Measurements from ENCODE around the gene TCF3. TPM values are rescaled to one million over a fixed set of nuclear protein-coding genes. Genes with fewer than 3 reads are reported as not detected.

The TCF3 gene
- total RNA-seq, 1 donor from 2014 or later: 43.2 TPM

- intact Hi-C loops (cut with DNase I): no loop called here
- DNase-seq (no peak), ATAC-seq (no peak)
- Histone ChIP-seq H3K27ac (no peak overlapping the region), H3K4me1 (no peaks in the 10 kb centered on the region), H3K36me3 (peaks cover 35% of the 10 kb centered on the region), H3K4me3 (no peak overlapping the region), H3K9me3 (no peaks in the 10 kb centered on the region), H3K27me3 (no peaks in the 10 kb centered on the region)
- TF ChIP-seq CTCF (IDR thresholded peaks at IDR 0.05): no peak
Observed at GRCh38 chr19:1613808-1614570, 38.4 kb downstream of the TCF3 start.

GRCh38 chr19:1613146-1613545 lies 39.3 kb downstream of the TCF3 start:
- TF ChIP-seq CTCF (IDR thresholded peaks at IDR 0.05): no peak
- Histone ChIP-seq H3K27me3 (no peaks in the 10 kb centered on the region), H3K4me1 (no peaks in the 10 kb centered on the region), H3K27ac (no peak overlapping the region), H3K9me3 (no peaks in the 10 kb centered on the region), H3K36me3 (peaks cover 29% of the 10 kb centered on the region), H3K4me3 (no peak overlapping the region)
- DNase-seq (no peak), ATAC-seq (no peak)
- intact Hi-C loops (cut with DNase I): no loop called here

- no peak for DNase-seq
- TF ChIP-seq CTCF (IDR thresholded peaks at IDR 0.05): no peak
- Histone ChIP-seq H3K9me3 (no peaks in the 10 kb centered on the region), H3K4me1 (no peaks in the 10 kb centered on the region), H3K27me3 (no peaks in the 10 kb centered on the region), H3K36me3 (peaks cover 24% of the 10 kb centered on the region), H3K4me3 (no peak overlapping the region), H3K27ac (no peak overlapping the region)
- no peak for ATAC-seq
- intact Hi-C loops (cut with DNase I): no loop called here
Observed at GRCh38 chr19:1612114-1613086, 40.0 kb downstream of the TCF3 start.

- DNase-seq (no peak), ATAC-seq (no peak)
- Histone ChIP-seq H3K27me3 (no peaks in the 10 kb centered on the region), H3K4me1 (peaks cover 4% of the 10 kb centered on the region), H3K9me3 (no peaks in the 10 kb centered on the region), H3K4me3 (no peak overlapping the region), H3K36me3 (peaks cover 24% of the 10 kb centered on the region), H3K27ac (no peak overlapping the region)
- no peak for TF ChIP-seq CTCF (IDR thresholded peaks at IDR 0.05)
- intact Hi-C loops (cut with DNase I): no loop called here
Observed at GRCh38 chr19:1611353-1611752, 41.1 kb downstream of the TCF3 start.

- peaks cover 8% of the 10 kb centered on the region for H3K4me1 ChIP-seq
- DNase-seq: no peak
- H3K4me3 ChIP-seq: no peak overlapping the region
- H3K27ac ChIP-seq: no peak overlapping the region
- intact Hi-C loops (cut with DNase I): no loop called here
- no peaks in the 10 kb centered on the region for H3K9me3 ChIP-seq
- H3K36me3 ChIP-seq: peaks cover 23% of the 10 kb centered on the region
- TF ChIP-seq CTCF (IDR thresholded peaks at IDR 0.05): no peak
- H3K27me3 ChIP-seq: no peaks in the 10 kb centered on the region
- no peak for ATAC-seq
Observed at GRCh38 chr19:1610579-1610978, 41.8 kb downstream of the TCF3 start.
